CMK (cell line): ENCODE measurements around the gene HBG1.

Experiments used
- DNase-seq: peaks from one replicate; pipeline ENCODE4 v3.0.0-alpha.2; 2010; ENCODE audit warnings: low read depth

The HBG1 gene

GRCh38 chr11:5226732-5227310, 22.8 kb downstream of the HBG1 start, which contains the start of gene HBB:
Gene HBB, minus strand, starts transcription at chr11:5227071. Its CDS starts 50 bp downstream, at chr11:5227021.
- DNase-seq: no peak

- DNase-seq: no peak
These were observed 24.2 kb downstream of the HBG1 start for GRCh38 chr11:5225480-5225871.

- DNase-seq: no peak
These were observed 24.8 kb downstream of the HBG1 start for GRCh38 chr11:5224538-5225479.

DNA sequence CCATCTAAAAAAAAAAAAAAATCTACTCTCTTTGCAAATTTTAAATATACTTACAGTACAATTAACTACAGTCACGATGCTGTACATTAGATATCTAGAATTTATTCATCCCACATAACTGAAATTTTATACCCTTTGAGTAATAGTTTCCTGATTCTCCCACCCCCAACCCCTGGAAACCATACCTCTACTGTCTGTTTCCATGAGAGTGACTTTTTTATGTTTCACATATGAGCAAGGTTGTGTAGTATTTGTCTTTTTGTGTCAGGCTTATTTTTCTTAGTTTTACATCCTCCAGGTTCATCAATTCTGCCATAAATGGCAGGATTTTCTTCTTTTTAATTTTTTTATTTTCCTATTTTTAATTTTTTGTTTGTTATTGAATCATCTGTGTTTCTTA, 26.0 kb downstream of the HBG1 start:
- DNase-seq: no peak

GRCh38 chr11:5223146-5223545, 26.5 kb downstream of the HBG1 start:
- no peak for DNase-seq

DNA sequence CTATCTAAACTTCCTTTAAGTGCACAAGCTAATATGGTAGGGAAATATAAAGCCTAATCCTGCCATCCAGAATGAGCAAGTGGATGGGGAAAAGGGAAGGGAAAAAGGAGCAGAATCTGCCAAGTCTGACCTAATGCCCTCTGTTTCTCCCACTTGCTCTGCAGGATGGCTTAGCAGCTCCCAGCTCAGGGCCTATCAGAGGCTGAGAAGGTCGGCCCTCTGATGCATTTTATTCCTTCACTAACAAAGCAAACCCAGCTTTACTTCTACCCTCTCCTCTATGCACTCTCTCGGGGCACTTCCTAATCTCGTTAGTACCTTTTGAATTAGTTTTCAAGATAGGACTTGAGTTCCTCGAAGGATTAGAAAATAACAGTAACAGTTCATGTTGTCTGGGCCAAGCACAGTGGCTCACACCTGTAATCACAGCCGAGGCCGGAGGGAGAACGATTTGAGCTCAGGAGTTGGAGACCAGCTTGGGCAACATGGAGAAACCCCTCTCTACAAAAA, 39.2 kb downstream of the HBG1 start:
- DNase-seq: no peak

DNA sequence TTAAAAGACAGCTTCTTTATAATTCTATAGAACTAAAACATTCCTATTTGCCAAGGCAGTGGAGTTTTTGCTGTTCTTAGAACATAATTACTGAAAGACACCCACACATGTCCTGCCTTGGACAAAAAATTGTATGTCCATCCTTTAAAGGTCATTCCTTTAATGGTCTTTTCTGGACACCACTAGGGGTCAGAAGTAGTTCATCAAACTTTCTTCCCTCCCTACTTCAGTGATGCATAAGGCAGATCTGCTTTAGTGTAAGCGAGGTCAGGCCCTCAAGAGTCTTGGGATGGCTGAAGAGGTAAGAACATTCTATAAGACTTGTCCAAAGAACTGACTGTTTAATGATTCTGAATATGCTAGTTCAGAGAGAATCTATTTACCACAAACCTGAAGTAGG, 44.9 kb downstream of the HBG1 start:
- peak; percentile 22 for DNase-seq

DNA sequence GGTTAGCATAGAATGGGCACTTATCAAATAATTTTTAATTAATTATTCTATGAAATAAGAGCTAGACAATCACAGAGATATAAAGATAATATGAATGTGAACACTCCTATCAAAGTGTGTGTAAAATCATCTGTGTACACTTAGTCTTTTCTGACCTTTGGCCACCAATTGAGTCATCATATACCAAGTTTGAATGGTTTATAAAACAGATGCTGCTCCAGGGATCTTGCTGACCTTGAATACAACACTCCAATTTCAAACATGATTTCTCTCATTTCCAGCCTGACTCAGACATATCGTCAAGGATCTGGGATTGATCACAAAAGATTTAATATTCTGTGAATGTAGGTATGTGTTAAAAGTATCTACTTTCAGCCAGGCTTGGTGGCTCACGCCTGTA, 46.3 kb downstream of the HBG1 start:
- no peak for DNase-seq

- no peak for DNase-seq
These were observed 49.1 kb downstream of the HBG1 start, which contains the start of gene OR51V1 for GRCh38 chr11:5200582-5200981. Gene OR51V1, minus strand, starts transcription at chr11:5200682. Its CDS starts 0 bp downstream, at chr11:5200682.

DNA sequence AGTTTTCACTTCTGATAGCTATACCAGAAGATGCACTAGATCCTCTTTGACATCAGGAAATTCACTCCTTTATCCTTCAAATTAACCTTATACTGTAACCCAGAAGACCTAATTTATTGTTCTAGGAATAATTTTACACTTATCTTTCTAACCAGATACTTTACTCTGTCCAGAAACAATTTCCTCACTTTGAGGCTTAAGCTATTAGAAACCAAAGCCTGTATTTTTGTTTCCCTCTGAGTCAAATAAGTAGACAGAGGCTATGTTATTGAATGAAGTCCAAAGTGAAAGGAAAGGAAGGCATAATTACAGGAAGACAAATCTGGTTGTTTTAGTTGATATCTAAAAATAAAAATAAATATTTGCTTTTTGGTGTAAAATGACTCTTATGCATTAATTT, 51.4 kb downstream of the HBG1 start:
- no peak for DNase-seq
